HFFc6 (cell line): ENCODE measurements around the gene MSI2. TPM values are rescaled to one million over a fixed set of nuclear protein-coding genes. Genes with fewer than 3 reads are reported as not detected.
"Not testable (repeated sequence)": the region's sequence is repeated elsewhere in the genome, so short reads cannot be mapped to it uniquely, and the experiment has no call there.

ENCODE experiments used
- DNase-seq: peaks from one replicate; pipeline ENCODE4 v3.0.0-alpha.2; 2018
- H3K27ac Mint-ChIP-seq: 2 replicates; pipeline ENCODE4 v1.8.0; 2020; ENCODE audit warnings: mild to moderate bottlenecking, mixed read lengths
- H3K27me3 Mint-ChIP-seq: 2 replicates; pipeline ENCODE4 v1.8.0; 2021; ENCODE audit warnings: mild to moderate bottlenecking, moderate library complexity, mixed read lengths; ENCODE audit not compliant: insufficient read depth
- H3K36me3 Mint-ChIP-seq: 2 replicates; pipeline ENCODE4 v1.8.0; 2021; ENCODE audit warnings: low read depth, mixed read lengths
- H3K4me1 Mint-ChIP-seq: 2 replicates; pipeline ENCODE4 v1.8.0; 2020; ENCODE audit warnings: low read depth, mixed read lengths
- H3K4me3 Mint-ChIP-seq: 2 replicates; pipeline ENCODE4 v1.8.0; 2020; ENCODE audit warnings: mild to moderate bottlenecking, moderate library complexity, mixed read lengths
- H3K9me3 Mint-ChIP-seq: 2 replicates; pipeline ENCODE4 v1.8.0; 2020; ENCODE audit warnings: mild to moderate bottlenecking, mixed read lengths
- CTCF ChIP-seq: fragments of 200-600 bp; sonication (generic); IDR thresholded peaks from 2 replicates; pipeline ENCODE4 v1.5.0; 2021; ENCODE audit warnings: antibody characterized with exemption, mild to moderate bottlenecking
- total RNA-seq, 6 experiments: library from RNA; stranded (reverse); fragmentation: NEBNext Ultra II Directional; extraction: Animal tissue kit (Norgen Biotek cat#: 25700); gene quantifications; 2 replicates in 1 of 6; 3 replicates in 5 of 6; pipeline ENCODE4 v1.2.3, GENCODE V29; 2021

MSI2 gene
- total RNA-seq, 6 experiments from 2014 or later: 53.5 to 71.7 (median 55.0) TPM

DNA sequence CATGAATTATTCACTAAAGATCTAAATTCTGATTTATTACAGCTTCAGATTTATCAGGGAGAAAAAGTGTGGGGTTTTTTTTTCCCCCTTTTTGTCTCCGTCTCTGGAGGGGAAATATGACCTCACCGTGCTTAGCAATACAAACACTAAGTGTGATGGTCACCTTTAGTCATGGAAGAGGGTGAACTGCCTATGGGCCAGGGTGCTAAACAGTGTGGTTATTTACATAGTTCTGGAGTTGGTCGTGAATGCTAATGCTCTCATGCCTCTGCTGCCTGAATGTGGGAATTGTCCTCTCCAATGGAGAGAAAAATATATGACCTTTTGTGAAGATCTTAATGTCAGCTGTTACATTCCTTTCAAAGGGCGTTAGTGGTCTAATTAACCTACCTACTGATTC is 44.8 kb upstream of the MSI2 start:
- peaks cover 42% of the 10 kb centered on the region for H3K4me1 Mint-ChIP-seq
- H3K27ac Mint-ChIP-seq: no peak overlapping the region
- TF ChIP-seq CTCF: no peak
- H3K4me3 Mint-ChIP-seq: no peak overlapping the region
- H3K27me3 Mint-ChIP-seq: peaks cover 3% of the 10 kb centered on the region; the same call in 1 of the 2 replicates
- peaks cover 5% of the 10 kb centered on the region for H3K9me3 Mint-ChIP-seq
- peak; percentile 37 for DNase-seq
- no peaks in the 10 kb centered on the region for H3K36me3 Mint-ChIP-seq

DNA sequence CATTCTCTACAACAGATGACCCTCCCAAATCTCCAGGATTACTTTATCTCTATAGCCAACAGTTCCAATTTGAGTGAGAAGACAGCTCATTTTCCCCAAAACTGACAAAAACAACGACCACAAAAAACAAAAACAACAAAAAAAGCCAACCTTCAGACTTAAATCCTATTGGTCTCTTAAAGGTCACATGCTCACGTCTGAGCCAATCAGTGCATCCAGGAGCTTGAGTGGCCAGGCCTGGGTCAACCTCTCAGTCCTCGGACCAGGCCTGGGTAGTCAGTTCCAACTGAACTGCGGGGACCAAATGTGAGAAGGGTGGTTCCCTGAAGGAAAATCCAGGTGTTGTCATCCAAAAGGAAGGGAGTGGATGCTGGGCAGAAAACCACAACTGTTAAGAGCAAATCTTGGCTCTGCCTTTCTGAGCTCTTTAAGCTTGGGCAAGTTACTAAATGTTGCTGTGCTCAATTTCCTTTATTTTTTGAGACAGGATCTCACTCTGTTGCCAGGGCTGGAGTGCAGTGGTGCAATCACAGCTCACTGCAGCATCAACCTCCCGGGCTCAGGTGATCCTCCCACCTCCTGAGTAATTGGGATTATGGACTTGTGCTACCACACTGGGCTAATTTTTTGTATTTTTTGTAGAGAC is 43.0 kb upstream of the MSI2 start:
- Mint-ChIP-seq H3K27ac (no peak overlapping the region), H3K36me3 (no peaks in the 10 kb centered on the region), H3K27me3 (peaks cover 7% of the 10 kb centered on the region; the same call in 1 of the 2 replicates), H3K9me3 (peaks cover 3% of the 10 kb centered on the region), H3K4me1 (peaks cover 42% of the 10 kb centered on the region), H3K4me3 (no peak overlapping the region)
- DNase-seq: no peak
- no peak for TF ChIP-seq CTCF

- peaks cover 38% of the 10 kb centered on the region for H3K4me1 Mint-ChIP-seq
- no peak for TF ChIP-seq CTCF
- H3K27ac Mint-ChIP-seq: peak overlapping the region; percentile 22; the same call in 1 of the 2 replicates
Measured at GRCh38 chr17:57215317-57215716, 41.0 kb upstream of the MSI2 start.

GRCh38 chr17:57221366-57222350 is 34.7 kb upstream of the MSI2 start:
- DNase-seq: no peak
- TF ChIP-seq CTCF: no peak
- Mint-ChIP-seq H3K9me3 (peaks cover 16% of the 10 kb centered on the region), H3K4me3 (no peak overlapping the region), H3K4me1 (no peaks in the 10 kb centered on the region), H3K36me3 (peaks cover 15% of the 10 kb centered on the region), H3K27me3 (peaks cover 12% of the 10 kb centered on the region), H3K27ac (no peak overlapping the region)

More at GRCh38 chr17:57215317-57215716, 41.0 kb upstream of the MSI2 start:
- DNase-seq: peak; percentile 28
- no peaks in the 10 kb centered on the region for H3K36me3 Mint-ChIP-seq
- peaks cover 8% of the 10 kb centered on the region; the same call in 1 of the 2 replicates for H3K27me3 Mint-ChIP-seq
- peak overlapping the region; percentile 77 for H3K4me3 Mint-ChIP-seq
- H3K9me3 Mint-ChIP-seq: no peaks in the 10 kb centered on the region

- H3K27ac Mint-ChIP-seq, DNase-seq, H3K4me3 Mint-ChIP-seq, H3K4me1 Mint-ChIP-seq: not testable (repeated sequence)
- peaks cover 14% of the 10 kb centered on the region for H3K27me3 Mint-ChIP-seq
- H3K36me3 Mint-ChIP-seq: peaks cover 15% of the 10 kb centered on the region
- peaks cover 16% of the 10 kb centered on the region for H3K9me3 Mint-ChIP-seq
Measured at GRCh38 chr17:57222422-57222821, 33.9 kb upstream of the MSI2 start.
